K562 (cell line): ENCODE measurements around the gene MYO9A. TPM values are rescaled to one million over a fixed set of nuclear protein-coding genes. Genes with fewer than 3 reads are reported as not detected.

ENCODE experiments used
- CBX5 ChIP-seq: IDR thresholded peaks from 2 replicates; pipeline ENCODE4 v1.6.1; 2014; ENCODE audit warnings: low read depth, borderline replicate concordance
- DMBX1 ChIP-seq: fragments of 250-450 bp; sonication (Bioruptor Pico); IDR thresholded peaks from 2 replicates; pipeline ENCODE4 v1.8.0; 2022; ENCODE audit warnings: inconsistent platforms, mild to moderate bottlenecking, moderate library complexity, borderline replicate concordance
- RBM22 ChIP-seq: fragments of 200-400 bp; formaldehyde crosslinking; IDR thresholded peaks from 2 replicates; pipeline ENCODE4 v1.6.1; 2018; ENCODE audit warnings: low read length, low read depth; ENCODE audit not compliant: poor library complexity, severe bottlenecking
- RERE ChIP-seq: sonication (generic); formaldehyde crosslinking; IDR thresholded peaks from 2 replicates; pipeline ENCODE4 v1.8.0; 2023; ENCODE audit warnings: missing genetic modification reagents, mild to moderate bottlenecking, borderline replicate concordance
- polyA plus RNA-seq, 8 experiments: library from polyadenylated mRNA; depleted of rRNA in 4 of 8; stranded (reverse) in 5 of 8; unstranded in 3 of 8; fragments of >200 nt; fragmentation: Nextera tagmentation in 2 of 8; fragmentation: Illumina TruSeq in 1 of 8; extraction: Ambion mirVana in 2 of 8; extraction: Trizol in 1 of 8; gene quantifications; 2 replicates each; pipeline versions ENCODE4 v1.2.1 to v1.2.3, GENCODE V29; 2011 to 2014; ENCODE audit warnings: inconsistent platforms in 1 of 8, missing spikeins in 1 of 8
- total RNA-seq, 7 experiments: library from RNA; depleted of rRNA in 6 of 7; stranded (reverse); fragments of >200 nt in 6 of 7; fragmentation: Illumina TruSeq in 2 of 7; extraction: Trizol in 2 of 7; gene quantifications; 2 replicates each; pipeline versions ENCODE4 v1.2.1 to v1.2.3, GENCODE V29; 2011 to 2021; ENCODE audit warnings: low replicate concordance in 1 of 7

Gene MYO9A
- total and polyA plus RNA-seq, 9 of the 15 experiments (the other 6 are each of a cell fraction or from before 2014, with no cell fraction given), result 1.9 to 15.4 (median 5.8) TPM

- TF ChIP-seq CBX5 (no peak), RBM22 (no peak), RERE (no peak), DMBX1 (CRISPR knock-in tag) (no peak)
Observed at GRCh38 chr15:71781965-71782265, 336.0 kb downstream of the MYO9A start (continued).
